Spleen (tissue), 11 donors: ENCODE data around the gene PARVB. TPM values are rescaled to one million over a fixed set of nuclear protein-coding genes. Genes with fewer than 3 reads are reported as not detected.

Source experiments
- DNase-seq: peaks from one replicate; pipeline ENCODE4 v3.0.0-alpha.2; 2020
- H3K27ac ChIP-seq, 8 donors: fragments of 200-600 bp; sonication (generic) in 7 of 8; 1 replicate in 4 of 8; 2 replicates in 4 of 8; pipeline versions ENCODE4 v1.5.0 to v1.8.0; 2016 to 2021; ENCODE audit warnings: inconsistent platforms in 4 of 8, mild to moderate bottlenecking in 4 of 8, moderate library complexity in 1 of 8
- H3K27me3 ChIP-seq, 7 donors: fragments of 200-600 bp; sonication (generic) in 6 of 7; replicated peaks in 1 of 7; 1 replicate in 4 of 7; 2 replicates in 3 of 7; pipeline versions ENCODE4 v1.5.0 to v1.8.0; 2016 to 2021; ENCODE audit warnings: inconsistent platforms in 3 of 7, mild to moderate bottlenecking in 1 of 7
- H3K36me3 ChIP-seq, 6 donors: fragments of 200-600 bp; sonication (generic) in 5 of 6; 1 replicate in 4 of 6; 2 replicates in 2 of 6; pipeline versions ENCODE4 v1.5.0 to v1.8.0; 2016 to 2021; ENCODE audit warnings: inconsistent platforms in 2 of 6
- H3K4me1 ChIP-seq, 6 donors: fragments of 200-600 bp; sonication (generic) in 5 of 6; 1 replicate in 3 of 6; 2 replicates in 3 of 6; pipeline versions ENCODE4 v1.5.0 to v1.8.0; 2016 to 2021; ENCODE audit warnings: inconsistent platforms in 3 of 6
- H3K4me3 ChIP-seq, 8 donors: fragments of 200-600 bp; sonication (generic) in 7 of 8; 1 replicate in 4 of 8; 2 replicates in 4 of 8; pipeline versions ENCODE4 v1.5.0 to v1.8.0; 2016 to 2021; ENCODE audit warnings: inconsistent platforms in 4 of 8, mild to moderate bottlenecking in 4 of 8, moderate library complexity in 2 of 8
- H3K9me3 ChIP-seq, 8 donors: fragments of 200-600 bp; sonication (generic) in 7 of 8; 1 replicate in 4 of 8; 2 replicates in 4 of 8; pipeline versions ENCODE4 v1.5.0 to v1.8.0; 2016 to 2021; ENCODE audit warnings: inconsistent platforms in 4 of 8
- POLR2A ChIP-seq, 3 donors: fragments of 450-650 bp; IDR thresholded peaks; one replicate each; pipeline ENCODE4 v1.5.1; 2017; ENCODE audit warnings: antibody characterized with exemption in 3 of 3, mild to moderate bottlenecking in 1 of 3
- POLR2AphosphoS5 ChIP-seq, 3 donors: sonication (generic); formaldehyde crosslinking; IDR thresholded peaks; one replicate each; pipeline ENCODE4 v1.5.1; 2017; ENCODE audit warnings: antibody characterized with exemption in 3 of 3
- WGBS, 5 donors: extraction: QIAGEN DNeasy Blood & Tissue Kit in 3 of 5; methylation state at CpG; one replicate each; pipeline versions ENCODE4 v1.1.5 to v1.1.7; 2013 to 2018; 5-methylcytosine and 5-hydroxymethylcytosine counted together
- intact Hi-C: fragments of 100-400 bp; cut with DNase I; formaldehyde crosslinking; loops from one replicate; pipeline ENCODE4 v1.15.0; 2023; ENCODE audit warnings: low total_unique reads
- polyA plus RNA-seq, 3 donors: library from polyadenylated mRNA; stranded (reverse); fragments of 200-250 nt; gene quantifications; one replicate each; pipeline ENCODE4 v1.2.1, GENCODE V29; 2013
- total RNA-seq, 7 donors: library from RNA; depleted of rRNA in 3 of 7; stranded (reverse); fragments of >200 nt in 3 of 7; fragmentation: NEBNext Ultra II Directional in 4 of 7; extraction: Animal tissue kit (Norgen Biotek cat#: 25700) in 4 of 7; gene quantifications; one replicate each; pipeline versions ENCODE4 v1.1.0 to v1.2.1, GENCODE V29; 2016 to 2021
- TF ChIP-seq, protein P1 (sequence below), 11 experiments: fragments of 200-600 bp in 7 of 11; fragments of 450-650 bp in 4 of 11; sonication (generic) in 4 of 11; IDR thresholded peaks in 8 of 11; conservative IDR thresholded peaks in 3 of 11; 1 replicate in 7 of 11; 2 replicates in 4 of 11; pipeline versions ENCODE4 v1.4.0 to v1.8.0; 2016 to 2021; ENCODE audit warnings: antibody characterized with exemption in 11 of 11, inconsistent platforms in 4 of 11, mild to moderate bottlenecking in 1 of 11
- donor health status: healthy with polysubstance abuse.
- donor health status: DM: no; HTN: no; CAD: no; lungs with moderate emphysema.
- donor health status: DM: no; HTN: no; CAD: no.
- donor health status: Bipolar disorder and iron deficiency.
- donor health status: healthy.
- donor health status: DM: no; HTN: no; CAD: no.
- donor health status: DM: yes; HTN: yes; CAD: no.

The PARVB gene
- total and polyA plus RNA-seq, 10 donors, result 24.0 to 61.9 (median 46.5) TPM

DNA sequence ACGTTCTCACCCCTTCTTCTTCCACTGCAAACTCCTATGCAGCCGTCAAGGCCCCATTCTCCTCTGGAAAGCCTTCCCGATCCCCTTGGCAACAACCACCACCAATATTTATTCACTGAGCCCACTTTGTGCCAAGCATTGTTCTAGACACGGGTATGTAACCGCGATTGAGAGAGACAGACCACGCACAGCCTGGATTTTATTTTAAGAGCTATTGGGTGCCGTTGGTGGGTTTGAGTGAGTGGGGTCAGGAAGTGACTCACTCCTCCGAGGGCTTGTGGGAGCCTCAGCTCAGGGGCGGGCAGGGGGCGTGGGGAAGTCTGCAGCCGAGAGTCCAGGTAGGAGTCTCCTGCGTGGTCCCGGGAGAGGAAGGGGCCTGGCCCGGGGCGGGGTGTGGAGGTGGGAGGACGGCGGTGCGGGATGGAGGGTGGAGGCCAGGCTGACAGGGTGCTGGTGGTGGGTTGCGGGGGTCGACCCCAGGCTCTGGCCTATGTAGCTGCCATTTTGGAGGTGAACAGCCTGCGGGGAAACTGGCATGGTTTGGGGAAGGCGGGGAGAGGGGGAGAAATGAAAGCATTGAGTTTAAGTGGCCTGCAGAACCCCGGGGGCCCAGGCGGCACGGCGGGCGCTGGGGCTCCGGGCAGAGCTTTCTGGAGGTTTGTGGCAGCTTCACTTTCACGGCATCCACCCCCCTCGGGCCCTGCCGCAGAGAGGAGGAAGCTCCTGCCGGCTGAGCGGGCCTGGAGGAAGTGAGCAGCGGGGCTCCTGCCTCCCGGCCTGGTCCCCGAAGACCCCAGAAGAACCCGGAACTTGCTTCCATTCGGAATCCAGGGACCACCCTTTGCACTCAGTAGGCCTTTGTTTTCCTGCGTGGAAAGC, 157.2 kb downstream of the PARVB start:
- Histone ChIP-seq H3K4me3 (peak overlapping the region; percentile 33 to 75 (median 58)), H3K27ac (peak overlapping the region; percentile 74 to 96 (median 90)), H3K36me3 (peaks cover 0 to 33% (median 11%) of the 10 kb centered on the region in 6 donors), H3K4me1 (peaks cover 6 to 51% (median 29%) of the 10 kb centered on the region in 6 donors), H3K27me3 (peaks cover 0 to 30% (median 0%) of the 10 kb centered on the region in 7 donors), H3K9me3 (no peaks in the 10 kb centered on the region)
- WGBS, 5 donors, result 12 to 33% (median 15%) methylated on average over 29 to 40 of the region's 40 CpGs
- DNase-seq, result peak; percentile 95
- TF ChIP-seq, protein P1, sequence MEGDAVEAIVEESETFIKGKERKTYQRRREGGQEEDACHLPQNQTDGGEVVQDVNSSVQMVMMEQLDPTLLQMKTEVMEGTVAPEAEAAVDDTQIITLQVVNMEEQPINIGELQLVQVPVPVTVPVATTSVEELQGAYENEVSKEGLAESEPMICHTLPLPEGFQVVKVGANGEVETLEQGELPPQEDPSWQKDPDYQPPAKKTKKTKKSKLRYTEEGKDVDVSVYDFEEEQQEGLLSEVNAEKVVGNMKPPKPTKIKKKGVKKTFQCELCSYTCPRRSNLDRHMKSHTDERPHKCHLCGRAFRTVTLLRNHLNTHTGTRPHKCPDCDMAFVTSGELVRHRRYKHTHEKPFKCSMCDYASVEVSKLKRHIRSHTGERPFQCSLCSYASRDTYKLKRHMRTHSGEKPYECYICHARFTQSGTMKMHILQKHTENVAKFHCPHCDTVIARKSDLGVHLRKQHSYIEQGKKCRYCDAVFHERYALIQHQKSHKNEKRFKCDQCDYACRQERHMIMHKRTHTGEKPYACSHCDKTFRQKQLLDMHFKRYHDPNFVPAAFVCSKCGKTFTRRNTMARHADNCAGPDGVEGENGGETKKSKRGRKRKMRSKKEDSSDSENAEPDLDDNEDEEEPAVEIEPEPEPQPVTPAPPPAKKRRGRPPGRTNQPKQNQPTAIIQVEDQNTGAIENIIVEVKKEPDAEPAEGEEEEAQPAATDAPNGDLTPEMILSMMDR (IDR thresholded peaks at IDR 0.05 in 8 of 11, conservative IDR thresholded peaks at IDR 0.05 in 3 of 11), result no peak
- TF ChIP-seq POLR2AphosphoS5 (IDR thresholded peaks at IDR 0.05), result peak; percentile 39 to 79 (median 75)
- intact Hi-C loops, result no loop called here

DNA sequence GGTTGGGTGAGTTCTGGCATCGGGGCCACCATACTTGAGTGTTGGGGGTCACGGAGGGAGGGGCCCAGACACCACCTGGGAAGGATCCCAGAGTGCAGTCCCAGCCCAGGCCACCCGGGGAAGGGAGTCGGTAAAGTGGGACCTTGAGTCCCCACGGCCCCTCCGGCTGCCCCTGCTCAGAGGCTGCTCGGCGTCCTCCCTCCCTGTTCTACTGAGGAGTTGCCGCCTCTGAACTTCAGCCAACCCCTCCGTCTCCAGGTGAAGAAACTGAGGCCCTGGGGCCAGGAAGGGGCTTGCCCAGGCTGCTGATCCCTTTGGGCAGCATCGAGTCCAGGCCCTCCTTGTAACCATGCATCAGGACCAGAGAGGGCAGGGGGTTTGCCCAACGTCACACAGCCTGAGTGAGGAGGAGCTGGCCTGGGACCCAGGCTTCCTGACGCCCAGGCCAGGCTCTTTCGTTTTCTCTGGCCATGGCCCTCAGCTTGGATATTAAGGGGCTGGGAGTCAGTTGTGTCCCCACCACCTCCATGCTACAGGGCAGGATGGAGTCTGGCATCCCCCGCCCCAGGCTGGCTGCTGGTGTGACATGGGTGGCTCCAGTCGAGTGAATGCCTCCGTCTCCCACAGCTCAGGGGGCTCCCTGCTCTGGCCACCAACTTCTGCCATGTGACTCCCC, 157.9 kb downstream of the PARVB start:
- Histone ChIP-seq H3K27me3 (peaks cover 0 to 31% (median 0%) of the 10 kb centered on the region in 7 donors), H3K36me3 (peaks cover 0 to 40% (median 15%) of the 10 kb centered on the region in 6 donors), H3K9me3 (no peaks in the 10 kb centered on the region), H3K27ac (peak overlapping the region; percentile 74 to 96 (median 90)), H3K4me1 (peaks cover 6 to 51% (median 29%) of the 10 kb centered on the region in 6 donors), H3K4me3 (peak overlapping the region; percentile 33 to 75 (median 58))
- WGBS, 5 donors, result 17 to 60% (median 24%) methylated on average over 13 to 17 of the region's 17 CpGs
- peak; percentile 89 for DNase-seq
- intact Hi-C loops, result no loop called here
- no peak for TF ChIP-seq POLR2A (IDR thresholded peaks at IDR 0.05)
- TF ChIP-seq, protein P1 (IDR thresholded peaks at IDR 0.05 in 8 of 11, conservative IDR thresholded peaks at IDR 0.05 in 3 of 11), result peak in 3 of 11 experiments; percentile 9 to 23 (median 16)

DNA sequence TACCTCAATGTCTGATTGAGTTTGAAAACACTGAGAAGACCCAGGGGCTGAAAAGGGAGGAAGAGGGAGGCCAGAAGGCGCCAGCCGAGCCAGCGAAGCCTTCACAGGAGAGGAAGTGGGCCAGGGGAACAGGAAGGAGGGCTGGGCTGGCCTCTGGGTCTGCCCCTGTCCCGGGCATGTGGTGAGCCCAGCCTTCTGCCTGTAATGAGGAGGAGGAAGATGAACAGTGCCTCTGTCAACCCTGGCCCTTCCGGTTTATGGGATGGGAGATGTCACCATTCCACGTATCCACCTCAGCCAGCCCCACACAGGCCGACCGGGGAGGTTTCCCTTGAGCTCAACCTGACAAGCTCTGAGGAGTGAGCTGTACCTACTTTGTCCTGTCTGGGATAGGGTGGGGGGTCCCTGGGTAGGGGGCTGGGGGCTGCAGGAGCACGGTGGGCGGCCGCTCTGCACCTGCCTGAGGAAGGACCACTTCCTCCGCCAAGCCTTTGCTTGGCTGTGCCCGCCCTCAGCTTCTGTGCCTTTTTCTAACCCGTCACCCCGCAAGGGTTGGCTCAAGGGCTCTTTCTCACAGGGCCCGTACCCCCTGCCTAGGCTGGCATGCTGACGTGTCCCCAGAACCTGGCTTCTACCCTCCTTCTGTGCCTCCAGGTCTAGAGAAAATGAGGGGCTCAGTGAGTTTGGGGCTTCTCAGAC, 158.6 kb downstream of the PARVB start:
- TF ChIP-seq POLR2A (IDR thresholded peaks at IDR 0.05), result no peak
- peak; percentile 88 to 89 (median 88) for TF ChIP-seq POLR2AphosphoS5 (IDR thresholded peaks at IDR 0.05)
- TF ChIP-seq, protein P1 (IDR thresholded peaks at IDR 0.05 in 8 of 11, conservative IDR thresholded peaks at IDR 0.05 in 3 of 11), result no peak
- H3K36me3 ChIP-seq, result peaks cover 0 to 47% (median 15%) of the 10 kb centered on the region in 6 donors
- peaks cover 0 to 31% (median 0%) of the 10 kb centered on the region in 7 donors for H3K27me3 ChIP-seq
- no peaks in the 10 kb centered on the region for H3K9me3 ChIP-seq
- 26 to 34% (median 33%) methylated on average over 17 of the region's 17 CpGs for WGBS, 5 donors
- peak; percentile 95 for DNase-seq
- H3K4me1 ChIP-seq, result peaks cover 6 to 51% (median 29%) of the 10 kb centered on the region in 6 donors
- intact Hi-C loops, result no loop called here
- H3K4me3 ChIP-seq, result peak overlapping the region; percentile 33 to 75 (median 58)
- peak overlapping the region; percentile 74 to 96 (median 90) for H3K27ac ChIP-seq
